GM19351 (cell line): Measurements from ENCODE around the gene KRT80.

Source experiments
- ATAC-seq: cut with Tn5 transposase; IDR thresholded peaks from one replicate; pipeline ENCODE4 v1.9.1; 2021; ENCODE audit warnings: mild to moderate bottlenecking, moderate library complexity; ENCODE audit not compliant: unreplicated experiment

Gene KRT80

DNA sequence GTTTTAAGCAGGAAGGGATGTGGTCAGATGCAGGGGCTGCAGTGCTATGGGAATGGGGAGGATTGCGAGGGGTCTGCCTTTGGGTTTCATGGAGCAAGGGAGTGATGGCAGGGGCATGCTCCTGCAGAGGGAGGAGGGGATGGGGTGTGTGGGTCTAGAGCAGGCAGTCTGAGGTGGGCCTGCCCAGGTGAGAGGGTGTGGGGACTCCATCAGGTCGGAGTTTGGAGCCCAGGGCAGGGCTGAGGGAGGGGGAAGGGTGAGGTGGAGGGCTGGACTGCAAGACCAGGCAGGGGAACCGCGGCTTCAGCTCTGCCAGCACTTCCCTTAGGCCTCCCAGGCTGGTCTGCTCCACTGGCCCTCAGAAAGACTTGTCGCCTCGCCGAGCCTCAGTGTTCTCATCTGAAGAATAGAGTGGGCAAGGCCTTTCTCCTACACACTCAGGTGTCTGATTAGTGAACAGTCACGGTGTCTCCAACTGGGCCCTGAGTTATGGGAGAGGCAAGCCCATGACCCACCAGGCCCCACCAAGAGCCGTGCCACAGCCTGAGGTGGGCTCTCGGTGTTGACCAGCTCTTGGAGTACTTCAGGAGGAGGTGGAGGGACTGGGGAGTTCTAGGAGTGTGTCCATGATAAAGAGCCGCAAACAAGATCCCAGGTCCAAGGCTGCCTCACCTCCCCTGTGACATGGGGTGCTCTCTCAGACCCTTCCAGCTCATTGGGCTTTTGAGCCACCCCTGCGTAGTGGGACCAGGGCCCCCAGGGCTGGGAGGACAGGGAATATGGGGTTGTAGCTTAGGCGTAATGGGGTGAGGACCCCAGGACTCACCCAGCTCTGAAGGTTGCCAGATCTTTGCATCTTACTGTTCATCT, 20.1 kb upstream of the KRT80 start:
- ATAC-seq = no peak

DNA sequence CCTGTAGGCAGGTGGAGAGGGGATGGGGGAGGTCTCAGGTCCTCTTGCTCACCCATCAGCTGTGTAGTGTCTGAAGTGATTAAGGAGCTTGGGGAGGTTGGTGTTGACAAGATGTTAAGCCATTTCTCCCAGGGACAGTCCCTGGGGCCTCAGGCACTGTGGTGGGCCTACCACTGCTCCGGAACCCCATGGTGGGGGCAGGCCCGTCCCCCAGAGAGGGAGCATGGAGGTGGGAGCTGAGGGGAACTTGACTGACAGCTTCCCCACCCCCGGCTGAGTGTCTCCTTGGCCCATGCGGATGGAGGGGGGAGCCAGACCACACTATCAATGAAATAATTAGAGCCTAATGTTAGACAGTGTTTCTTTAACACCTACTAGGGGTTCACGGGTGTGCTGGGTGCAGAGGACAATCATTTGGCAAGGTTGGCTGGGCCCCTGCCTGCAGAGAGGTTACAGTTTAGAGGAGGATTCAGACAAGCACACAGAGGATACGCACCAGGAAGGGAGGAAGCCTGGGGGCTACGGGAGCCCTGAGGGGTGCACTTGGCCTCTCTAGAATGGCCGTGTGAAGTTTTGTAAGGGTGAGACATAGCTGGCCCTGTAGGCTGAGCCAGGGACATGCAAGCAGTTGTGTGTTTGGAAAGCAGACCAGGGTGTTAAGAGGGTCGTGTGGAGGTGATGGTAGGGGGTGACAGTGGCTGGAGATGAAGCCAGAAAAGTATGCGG, 19.3 kb upstream of the KRT80 start:
- ATAC-seq = no peak

DNA sequence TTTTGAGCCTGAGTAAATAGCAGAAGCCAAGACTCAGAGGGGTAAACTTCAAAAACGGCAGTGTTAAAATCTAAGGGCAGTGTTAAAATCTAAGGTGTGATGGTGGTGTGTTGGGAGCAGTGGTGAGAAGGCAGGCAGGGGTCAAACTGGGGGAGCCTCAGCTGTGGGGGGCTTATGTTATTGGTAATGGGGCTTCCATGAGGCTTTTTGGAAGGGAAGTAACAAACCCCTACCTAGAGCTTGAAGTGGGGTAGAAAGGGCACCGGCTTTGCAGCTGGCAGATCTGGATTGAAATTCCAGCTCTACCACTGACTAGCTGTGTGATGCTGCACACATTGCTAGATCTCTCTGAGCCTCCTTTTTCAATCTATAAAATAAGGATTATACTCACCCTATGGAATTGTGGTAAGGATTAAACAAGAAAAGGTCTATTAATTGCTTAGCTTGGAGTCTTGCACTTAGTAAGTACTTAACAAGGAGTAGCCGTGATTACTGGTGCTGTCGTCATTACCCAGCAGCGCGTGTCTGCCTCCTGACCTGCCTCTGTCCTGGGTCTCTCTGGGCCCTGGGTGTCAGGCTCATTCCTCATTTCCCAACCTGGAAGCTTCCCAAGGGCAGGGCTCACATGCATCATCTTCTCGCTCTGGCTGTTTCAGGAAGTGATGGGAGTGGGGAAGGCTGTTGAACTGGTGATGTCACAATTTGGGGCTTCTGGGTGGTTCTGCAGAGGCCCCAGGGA, 18.5 kb upstream of the KRT80 start:
- no peak for ATAC-seq

DNA sequence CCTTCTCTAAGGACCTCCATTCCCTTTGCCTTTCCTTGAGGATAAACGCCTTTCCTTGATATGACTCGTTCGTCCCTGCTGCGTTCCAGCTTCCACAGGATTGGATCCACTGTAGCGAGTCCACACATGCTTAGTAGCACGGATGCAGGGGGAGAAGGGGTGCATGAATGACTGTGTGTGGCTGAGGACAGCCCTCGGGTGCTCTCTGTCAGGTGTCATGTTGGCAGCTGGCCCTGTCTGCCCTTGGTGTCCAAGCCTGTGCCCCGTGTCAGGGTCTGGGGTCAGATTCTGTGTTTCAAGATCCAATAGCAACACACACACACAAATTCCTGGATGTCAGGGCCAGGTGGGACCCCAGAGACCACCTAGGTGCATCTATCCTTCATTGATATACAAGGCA, 17.5 kb upstream of the KRT80 start:
- no peak for ATAC-seq

DNA sequence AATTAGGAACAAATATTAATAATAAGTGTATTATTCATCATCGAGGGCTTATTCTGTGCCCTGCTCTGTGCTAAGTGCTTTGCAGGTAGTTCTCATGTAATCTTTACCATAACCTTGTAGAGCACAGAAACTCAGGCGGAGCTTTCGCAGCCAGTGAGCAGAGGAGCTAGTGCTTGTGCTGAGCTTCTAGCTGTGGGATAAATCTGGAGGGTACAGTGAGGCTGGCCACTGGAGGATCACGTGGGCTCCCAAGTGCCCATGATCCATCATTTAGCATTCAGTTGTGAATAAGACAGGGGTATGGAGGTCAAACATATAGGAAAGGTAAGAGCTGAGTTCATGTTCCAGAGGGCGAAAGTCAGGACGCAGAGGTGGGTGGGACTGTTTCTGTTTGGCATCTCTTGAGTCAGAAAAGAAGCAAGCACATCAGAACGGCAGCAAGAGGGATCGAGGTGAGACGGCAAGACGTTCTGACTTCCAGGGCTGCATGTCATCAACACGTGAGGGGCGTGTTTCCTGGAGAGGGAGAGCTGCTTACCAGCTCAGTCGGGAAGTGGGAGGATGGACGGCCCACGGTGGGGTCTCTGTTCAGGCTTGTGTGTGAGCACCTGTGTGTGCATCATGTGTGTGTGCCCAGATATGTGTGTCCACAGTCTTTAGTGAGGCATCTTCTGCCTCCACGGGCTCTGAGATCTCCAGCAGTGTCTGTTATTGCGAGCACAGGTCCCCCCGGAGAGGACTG, 16.8 kb upstream of the KRT80 start:
- ATAC-seq = no peak

DNA sequence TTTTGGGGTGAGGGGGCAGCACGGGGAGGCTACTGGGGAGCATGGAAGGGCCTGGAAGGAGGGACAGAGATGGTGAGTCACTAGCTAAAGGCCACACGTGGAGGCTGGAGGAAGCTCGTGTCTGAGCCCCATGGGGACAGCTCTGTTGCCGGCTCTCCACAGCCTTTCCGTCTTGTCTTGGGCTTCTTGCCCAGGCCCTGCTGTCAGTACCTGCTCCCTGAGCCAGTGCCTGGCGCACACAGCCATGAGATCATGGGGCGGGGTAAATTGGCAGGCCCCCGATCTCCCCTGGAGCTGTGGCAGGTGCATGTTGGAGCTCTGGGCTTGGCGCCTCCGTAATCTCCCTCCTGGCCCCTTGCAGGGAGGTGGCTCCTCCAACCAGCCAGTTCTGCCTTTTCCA, 16.1 kb upstream of the KRT80 start:
- ATAC-seq = no peak

DNA sequence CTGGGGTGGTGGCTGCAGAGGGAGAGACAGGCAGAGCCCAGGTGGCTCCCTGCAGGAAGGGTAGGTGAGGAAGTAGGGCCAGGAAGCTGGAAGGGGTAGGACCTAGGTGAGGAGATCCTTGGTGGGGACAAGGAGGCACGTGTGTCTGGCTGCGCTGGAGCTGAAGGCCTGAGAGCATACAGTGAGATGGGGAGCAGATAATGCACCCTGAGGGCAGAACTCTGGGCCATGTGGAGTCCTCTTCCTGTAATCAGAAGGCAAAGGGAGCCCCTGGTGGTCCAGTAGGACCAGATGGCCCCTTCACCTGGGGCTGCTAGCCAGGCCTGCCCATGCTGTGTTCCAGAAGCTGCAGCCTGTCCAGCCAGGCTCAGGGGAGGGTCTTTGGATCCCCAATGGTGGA, 15.3 kb upstream of the KRT80 start:
- no peak for ATAC-seq

DNA sequence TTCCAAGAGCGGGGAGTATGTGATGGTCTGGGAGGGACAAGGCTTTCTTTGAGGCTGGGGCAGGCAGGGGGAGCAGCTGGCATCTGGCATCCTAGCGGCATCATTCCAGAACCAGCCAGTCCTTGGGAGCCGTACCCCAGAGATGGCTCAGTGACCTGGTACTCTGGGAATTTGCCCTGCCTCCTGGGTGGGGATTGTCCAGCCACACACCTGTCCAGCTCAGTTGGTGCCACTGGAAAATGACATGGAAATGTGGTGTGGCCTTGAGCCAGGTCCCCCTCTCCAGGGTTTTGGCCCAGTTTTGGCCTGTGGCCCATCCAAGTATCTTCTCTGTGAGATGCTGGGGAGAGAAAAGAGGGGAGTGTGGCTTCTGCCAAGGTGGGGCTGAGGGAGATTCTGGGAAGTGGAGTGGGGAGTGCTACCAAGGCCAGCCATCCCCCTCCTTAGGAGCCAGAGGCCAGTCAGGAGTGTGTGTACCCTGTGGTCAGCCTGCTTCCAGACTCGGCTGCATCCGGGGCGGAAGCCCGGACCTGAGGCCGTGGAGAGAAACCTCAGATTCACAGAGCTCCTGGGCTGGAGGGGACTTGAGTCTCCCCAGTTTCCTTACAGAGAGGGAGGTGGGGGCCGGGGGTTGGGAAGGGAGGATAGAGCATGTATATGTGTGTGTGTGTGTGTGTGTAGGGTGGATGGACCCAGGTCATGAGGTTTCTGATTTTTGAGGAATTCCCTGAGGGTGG, 14.7 kb upstream of the KRT80 start:
- no peak for ATAC-seq

DNA sequence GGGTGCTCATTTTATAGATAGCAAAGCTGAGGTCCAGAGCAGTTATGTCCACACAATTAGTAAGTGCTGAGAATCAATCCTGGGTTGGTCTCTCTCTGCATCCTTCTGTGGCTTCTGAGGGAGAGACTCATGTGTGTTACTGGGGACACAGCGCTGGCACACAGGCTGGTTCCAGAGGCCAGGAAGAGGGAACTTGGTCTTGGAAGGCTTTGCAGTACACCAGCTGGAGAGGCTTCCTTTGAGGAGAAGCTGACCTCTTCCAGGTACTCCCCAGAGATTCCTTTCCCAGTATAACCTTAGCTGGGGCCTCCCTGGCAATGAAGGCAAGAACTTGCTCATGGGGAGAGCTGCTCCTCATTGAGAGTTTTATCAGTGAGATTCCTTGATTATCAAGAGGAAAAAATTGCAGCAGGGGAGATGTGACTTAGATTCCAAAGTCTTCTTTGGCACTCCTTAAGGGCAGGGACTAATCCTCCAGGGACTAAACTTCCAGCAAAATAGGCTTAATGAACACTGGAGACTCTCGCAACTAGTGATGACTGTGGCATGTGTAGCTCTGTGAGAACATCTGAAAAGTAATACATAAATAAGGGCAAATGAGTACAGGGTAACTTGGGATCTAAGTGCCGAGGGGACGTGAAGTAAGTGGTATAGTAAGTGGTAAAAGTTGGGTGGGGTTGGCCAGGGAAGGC, 13.9 kb upstream of the KRT80 start:
- ATAC-seq = no peak

DNA sequence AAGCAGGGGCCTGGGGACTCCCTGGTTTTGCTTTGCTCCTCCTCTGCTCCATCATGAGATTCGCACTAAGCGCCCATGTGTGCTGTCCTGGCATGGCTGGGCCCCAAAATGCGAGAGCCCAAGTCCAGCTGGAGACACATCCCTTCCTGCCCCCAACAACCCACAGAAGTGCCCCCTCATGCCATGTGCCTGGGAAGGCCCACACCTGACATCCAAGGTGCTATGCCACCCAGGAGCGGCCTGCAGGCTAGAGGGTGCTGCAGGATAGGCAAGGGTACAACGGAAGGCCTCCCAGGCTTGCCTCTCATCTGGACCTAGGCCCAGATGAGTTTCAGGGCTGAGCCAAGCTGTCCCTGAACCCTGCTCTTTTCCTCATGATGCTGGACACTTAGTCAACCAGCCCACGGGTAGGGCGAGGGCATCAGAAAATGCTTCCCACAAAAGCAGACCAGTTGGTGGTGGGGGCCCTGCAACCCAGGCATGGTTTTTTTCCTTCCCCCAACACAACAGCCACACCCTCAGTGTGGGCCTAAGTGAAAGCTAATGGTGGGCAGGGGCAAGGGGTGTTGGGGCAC, 13.2 kb upstream of the KRT80 start:
- no peak for ATAC-seq

DNA sequence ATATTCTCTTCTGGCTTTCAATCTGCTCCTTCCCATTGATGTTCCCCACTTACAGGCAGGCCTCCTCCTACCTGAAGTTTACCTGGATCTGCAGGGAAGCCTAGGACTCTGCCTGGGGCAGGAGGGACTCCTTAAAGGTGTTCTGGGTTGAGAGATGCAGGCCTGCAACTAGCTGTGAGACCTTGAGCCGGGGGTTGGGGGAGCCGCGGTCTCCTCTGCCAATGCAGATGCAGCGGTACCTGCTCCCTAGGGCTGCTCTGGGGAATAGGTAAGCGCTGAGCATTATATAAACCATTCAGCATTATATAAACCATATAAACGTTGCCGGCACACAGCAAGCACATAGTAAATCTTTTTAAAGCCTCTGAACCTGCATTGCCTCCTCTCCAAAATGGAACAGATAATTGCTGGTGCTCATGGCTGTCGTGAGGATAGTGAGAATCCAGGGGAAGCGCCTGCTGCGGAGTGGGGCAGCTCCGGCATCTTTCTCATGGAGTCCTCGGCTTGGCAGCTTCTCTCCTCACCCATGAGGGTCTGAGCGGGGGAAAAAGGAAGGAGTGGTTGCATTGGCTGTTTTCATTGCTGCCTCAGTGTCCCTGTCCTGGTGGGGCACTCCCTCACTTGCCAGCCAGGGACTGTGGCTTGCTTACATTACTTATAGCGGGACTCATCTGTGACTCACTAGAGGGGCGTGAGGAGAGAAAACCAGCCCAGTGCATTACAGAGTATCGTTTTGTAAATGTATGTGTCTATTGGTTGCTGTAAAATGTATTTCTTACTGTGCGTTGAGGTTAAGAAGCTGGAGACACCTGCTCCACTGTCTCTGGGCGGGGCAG, 12.5 kb upstream of the KRT80 start:
- no peak for ATAC-seq

DNA sequence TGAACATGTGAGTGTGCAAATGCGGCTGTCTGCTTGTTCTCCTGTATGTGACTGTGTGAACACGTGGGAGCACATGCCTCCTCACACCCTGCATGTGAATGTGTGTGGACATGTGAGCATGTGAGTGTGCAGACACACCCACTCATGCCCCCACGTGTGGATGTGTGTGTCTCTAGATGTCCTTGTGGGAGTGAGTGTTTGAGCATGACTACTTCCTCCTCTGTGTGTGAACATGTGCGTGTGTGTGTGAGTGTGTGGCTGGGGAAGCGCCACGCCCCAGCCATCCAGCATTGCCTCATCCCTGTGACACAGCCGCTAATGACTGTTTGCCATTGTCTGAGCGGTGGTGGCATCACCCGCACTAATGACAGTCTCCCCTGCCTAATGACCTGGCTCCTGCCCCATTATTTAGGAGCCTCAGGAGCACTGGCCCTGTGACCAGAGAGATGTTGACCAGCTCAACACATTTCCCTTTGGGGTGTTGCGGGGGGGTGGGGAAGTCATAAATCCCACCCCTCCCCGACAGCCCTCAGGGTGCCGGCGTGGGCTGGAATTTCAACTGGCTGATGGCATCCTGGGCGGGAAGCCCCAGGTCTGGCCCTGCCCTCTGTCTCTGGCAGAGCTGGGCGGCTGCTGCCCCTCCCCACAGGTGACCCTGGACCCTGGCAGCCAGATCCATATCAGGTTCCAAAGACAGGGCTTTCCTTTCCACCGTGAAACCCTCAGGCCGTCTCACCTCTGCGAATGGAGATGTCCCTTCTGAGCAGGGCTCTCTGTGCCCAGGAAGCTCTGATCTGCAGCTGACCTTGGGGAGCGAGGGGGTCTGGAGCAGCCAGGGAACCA, 11.5 kb upstream of the KRT80 start:
- no peak for ATAC-seq

DNA sequence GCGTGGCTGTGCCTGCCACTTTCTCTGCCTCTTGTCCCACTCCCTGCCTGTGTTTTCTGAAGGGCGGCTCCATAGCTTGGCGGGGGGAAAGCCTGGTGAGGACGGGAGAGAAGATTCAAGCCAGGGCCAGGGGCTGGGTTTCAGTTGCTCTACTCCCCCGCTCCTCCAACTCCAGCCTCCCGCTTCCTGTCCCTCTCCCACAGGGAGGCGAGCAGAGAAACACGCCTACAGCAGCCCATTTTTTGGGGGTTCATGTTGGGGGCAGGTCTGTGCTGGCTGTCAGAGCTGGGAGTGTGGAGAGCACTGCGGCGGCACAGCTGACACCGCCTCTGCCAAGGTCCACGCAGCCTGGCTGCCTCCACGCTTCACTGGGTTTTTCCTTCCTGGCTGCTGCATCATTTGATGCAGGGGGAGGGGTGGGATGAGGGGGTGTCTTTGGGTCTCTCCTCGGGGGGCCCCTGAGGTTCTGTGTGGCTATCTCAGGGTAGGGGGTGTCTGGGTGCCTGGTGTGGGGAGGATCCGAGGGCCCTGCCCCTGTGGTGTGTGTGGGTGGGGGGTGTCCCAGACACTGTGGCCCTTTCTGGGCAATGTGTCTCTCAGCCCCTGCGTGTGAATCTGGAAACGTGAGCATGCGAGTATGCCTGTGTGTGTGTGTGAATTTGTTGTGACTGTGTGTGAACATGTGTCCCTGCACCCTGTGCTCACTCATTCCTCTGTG, 10.7 kb upstream of the KRT80 start:
- ATAC-seq = no peak

DNA sequence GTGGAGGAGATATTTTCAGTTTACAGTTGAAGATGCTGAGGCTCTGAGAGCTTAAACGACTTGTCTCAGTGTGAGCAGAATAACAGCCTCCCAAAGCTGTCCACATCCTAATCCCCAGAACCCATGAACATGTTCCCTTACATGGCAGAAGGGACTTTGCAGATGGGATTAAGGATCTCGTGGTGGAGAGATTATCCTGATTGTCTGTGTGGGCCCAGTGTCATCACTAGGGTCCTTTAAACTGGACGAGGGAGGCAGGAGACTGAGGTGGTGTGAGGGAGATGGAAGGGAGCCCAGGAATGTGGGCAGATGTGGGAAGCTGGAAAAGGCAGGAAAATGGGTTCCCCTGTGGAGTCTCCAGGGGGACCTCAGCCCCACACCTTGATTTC, 9.6 kb upstream of the KRT80 start:
- ATAC-seq = no peak

DNA sequence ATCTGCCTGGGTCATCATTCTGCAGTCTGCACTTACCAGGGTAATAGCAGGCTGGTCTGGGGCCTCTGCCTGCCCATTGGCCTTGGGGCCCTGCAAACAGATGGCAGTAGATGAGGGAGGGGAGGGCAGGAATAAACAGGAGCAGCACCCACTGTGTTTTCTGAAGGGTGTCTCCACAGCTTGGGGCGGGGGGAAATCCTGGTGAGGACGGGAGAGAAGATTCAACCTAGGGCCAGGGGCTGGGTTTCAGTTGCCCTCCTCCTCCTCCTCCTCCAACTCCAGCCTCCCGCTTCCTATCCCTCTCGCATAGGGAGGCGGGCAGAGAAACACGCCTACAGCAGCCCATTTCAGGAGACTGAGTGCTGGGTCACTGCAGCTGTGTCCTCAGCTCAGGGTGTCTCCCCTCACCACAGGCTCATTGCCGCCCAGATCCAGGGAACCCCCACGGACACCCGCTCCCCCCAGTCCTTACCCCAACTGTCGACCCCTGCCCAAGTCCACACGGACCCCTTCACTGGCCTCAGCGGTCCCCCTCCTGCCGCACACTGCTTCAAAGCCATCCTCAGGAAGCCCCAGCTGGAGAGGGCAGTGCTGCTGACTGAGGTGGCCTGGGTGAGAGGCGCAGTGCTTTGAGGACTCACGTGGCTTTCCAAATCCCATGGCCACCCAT, 9.1 kb upstream of the KRT80 start:
- ATAC-seq = no peak

DNA sequence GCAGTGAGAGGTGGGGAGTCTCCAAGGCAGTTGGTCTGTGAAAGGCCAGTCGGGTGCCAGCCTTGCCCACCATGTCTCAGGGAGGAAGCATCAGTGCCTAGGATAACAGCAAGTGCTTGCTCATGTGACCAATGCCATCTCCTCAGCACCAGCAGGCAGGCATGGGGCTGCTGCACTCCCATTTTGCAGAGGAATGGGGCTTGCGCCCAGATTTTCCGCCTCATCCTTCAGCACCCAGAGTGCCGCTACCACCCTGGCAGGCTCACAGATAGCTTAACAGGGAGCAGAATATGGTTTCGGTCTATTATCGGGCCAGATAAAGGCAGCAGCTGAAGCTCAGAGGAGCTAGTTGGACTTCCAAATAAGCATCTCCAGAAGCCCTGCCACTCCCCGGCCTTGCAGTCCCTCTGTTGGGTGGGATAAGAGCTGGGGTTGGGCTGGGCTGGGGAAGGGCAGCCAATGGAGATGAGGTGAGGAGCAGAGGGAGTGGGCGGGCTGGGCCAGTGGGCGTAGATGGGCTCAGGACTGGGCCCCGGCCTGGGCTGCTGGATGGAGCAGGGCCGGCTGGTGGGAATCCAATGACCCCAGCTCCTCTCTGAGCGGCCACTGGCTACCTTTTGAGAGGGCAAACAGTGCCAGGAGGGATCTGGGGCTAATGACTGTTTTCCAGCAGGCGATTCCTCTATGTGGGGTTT, 8.4 kb upstream of the KRT80 start:
- ATAC-seq = no peak
